Measurements from ENCODE around the gene EFEMP1.

EFEMP1 gene

GRCh38 chr2:55934337-55934736 lies 10.8 kb upstream of the EFEMP1 start:
- no peak for DNase-seq (ENCODE audit: low read depth)

GRCh38 chr2:55932843-55933242 lies 9.3 kb upstream of the EFEMP1 start:
- DNase-seq (ENCODE audit: low read depth): no peak

- no peak for DNase-seq (ENCODE audit: low read depth)
Measured at GRCh38 chr2:55931281-55931680, 7.7 kb upstream of the EFEMP1 start.

GRCh38 chr2:55929476-55929875 lies 5.9 kb upstream of the EFEMP1 start:
- no peak for DNase-seq (ENCODE audit: low read depth)

GRCh38 chr2:55926974-55927373 lies 3.4 kb upstream of the EFEMP1 start:
- no peak for DNase-seq (ENCODE audit: low read depth)

GRCh38 chr2:55926246-55926645 lies 2.7 kb upstream of the EFEMP1 start:
- no peak for DNase-seq (ENCODE audit: low read depth)

GRCh38 chr2:55923982-55924321 lies 370 bp upstream of the EFEMP1 start:
- DNase-seq (ENCODE audit: low read depth): no peak

- DNase-seq (ENCODE audit: low read depth): no peak
Measured at GRCh38 chr2:55922291-55922907, 1.2 kb downstream of the EFEMP1 start.

- DNase-seq (ENCODE audit: low read depth): no peak
Measured at GRCh38 chr2:55919574-55919973, 4.0 kb downstream of the EFEMP1 start.

GRCh38 chr2:55918856-55919255 lies 4.7 kb downstream of the EFEMP1 start:
- DNase-seq (ENCODE audit: low read depth): no peak

GRCh38 chr2:55917713-55918390 lies 5.7 kb downstream of the EFEMP1 start:
- DNase-seq (ENCODE audit: low read depth): no peak

- no peak for DNase-seq (ENCODE audit: low read depth)
Measured at GRCh38 chr2:55917117-55917516, 6.5 kb downstream of the EFEMP1 start.

- no peak for DNase-seq (ENCODE audit: low read depth)
Measured at GRCh38 chr2:55916473-55917049, 7.0 kb downstream of the EFEMP1 start.

GRCh38 chr2:55914786-55915185 lies 8.8 kb downstream of the EFEMP1 start:
- DNase-seq (ENCODE audit: low read depth): no peak

- DNase-seq (ENCODE audit: low read depth): no peak
Measured at GRCh38 chr2:55912926-55913325, 10.7 kb downstream of the EFEMP1 start.

- no peak for DNase-seq (ENCODE audit: low read depth)
Measured at GRCh38 chr2:55910077-55910476, 13.5 kb downstream of the EFEMP1 start.

GRCh38 chr2:55907686-55908085 lies 15.9 kb downstream of the EFEMP1 start:
- DNase-seq (ENCODE audit: low read depth): no peak

GRCh38 chr2:55906993-55907392 lies 16.6 kb downstream of the EFEMP1 start:
- no peak for DNase-seq (ENCODE audit: low read depth)

GRCh38 chr2:55903727-55904126 lies 19.9 kb downstream of the EFEMP1 start:
- DNase-seq (ENCODE audit: low read depth): no peak

GRCh38 chr2:55902971-55903370 lies 20.6 kb downstream of the EFEMP1 start:
- DNase-seq (ENCODE audit: low read depth): no peak

GRCh38 chr2:55902429-55902828 lies 21.2 kb downstream of the EFEMP1 start:
- no peak for DNase-seq (ENCODE audit: low read depth)

- no peak for DNase-seq (ENCODE audit: low read depth)
Measured at GRCh38 chr2:55901941-55902340, 21.6 kb downstream of the EFEMP1 start.

GRCh38 chr2:55901322-55901721 lies 22.3 kb downstream of the EFEMP1 start:
- no peak for DNase-seq (ENCODE audit: low read depth)

- DNase-seq (ENCODE audit: low read depth): no peak
Measured at GRCh38 chr2:55899881-55900280, 23.7 kb downstream of the EFEMP1 start.
